Right cardiac atrium (tissue), 5 donors: ENCODE measurements around the gene PPP1R12B. TPM values are rescaled to one million over a fixed set of nuclear protein-coding genes. Genes with fewer than 3 reads are reported as not detected.
"Not testable (repeated sequence)": the region's sequence is repeated elsewhere in the genome, so short reads cannot be mapped to it uniquely, and the experiment has no call there.

Experiments
- ATAC-seq, 2 donors: fragments of 200-7000 bp; cut with Tn5 transposase; one replicate each; pipeline versions ENCODE4 v1.8.0 to v1.9.1; 2020; ENCODE audit warnings: moderate library complexity in 2 of 2, mild to moderate bottlenecking in 1 of 2
- DNase-seq, 3 donors: peaks; one replicate each; pipeline ENCODE4 v3.0.0-alpha.2; 2020
- H3K27ac ChIP-seq: one replicate; pipeline ENCODE4 v1.5.1; 2013; ENCODE audit warnings: mild to moderate bottlenecking, low read length, control low read depth, moderate library complexity
- H3K27me3 ChIP-seq: one replicate; pipeline ENCODE4 v1.6.1; 2013; ENCODE audit not compliant: control insufficient read depth, insufficient read depth
- H3K4me1 ChIP-seq: one replicate; pipeline ENCODE4 v1.6.1; 2013; ENCODE audit warnings: low read length; ENCODE audit not compliant: control insufficient read depth, insufficient read depth
- H3K4me3 ChIP-seq: one replicate; pipeline ENCODE4 v1.5.1; 2013; ENCODE audit warnings: low read length, control low read depth
- H3K9me3 ChIP-seq: one replicate; pipeline ENCODE4 v1.6.1; 2013; ENCODE audit warnings: low read length; ENCODE audit not compliant: control insufficient read depth
- WGBS: extraction: QIAGEN DNeasy Blood & Tissue Kit; methylation state at CpG from one replicate; pipeline ENCODE4 v1.1.7; 2013; 5-methylcytosine and 5-hydroxymethylcytosine counted together
- intact Hi-C, 4 donors: fragments of 100-400 bp; cut with DNase I; formaldehyde crosslinking; loops; one replicate each; pipeline versions ENCODE4 v1.11.0 to v1.14.0; 2022 to 2023
- polyA plus RNA-seq: library from polyadenylated mRNA; stranded (reverse); fragments of 200-250 nt; gene quantifications from one replicate; pipeline ENCODE4 v1.2.3, GENCODE V29; 2013
- total RNA-seq, 4 donors: library from RNA; stranded (reverse); fragmentation: NEBNext Ultra II Directional; extraction: Animal tissue kit (Norgen Biotek cat#: 25700); gene quantifications; one replicate each; pipeline ENCODE4 v1.2.1, GENCODE V29; 2021
- donor health status: healthy with polysubstance abuse.
- donor health status: DM: no; HTN: yes; CAD: no.
- donor health status: DM: no; HTN: no; CAD: no.
- donor health status: DM: no; HTN: yes; CAD: no; lungs with severe emphysema.
- donor health status: DM: yes; HTN: yes; CAD: no.

The PPP1R12B gene
- total and polyA plus RNA-seq, 5 donors, result 182 to 741 (median 592) TPM

DNA sequence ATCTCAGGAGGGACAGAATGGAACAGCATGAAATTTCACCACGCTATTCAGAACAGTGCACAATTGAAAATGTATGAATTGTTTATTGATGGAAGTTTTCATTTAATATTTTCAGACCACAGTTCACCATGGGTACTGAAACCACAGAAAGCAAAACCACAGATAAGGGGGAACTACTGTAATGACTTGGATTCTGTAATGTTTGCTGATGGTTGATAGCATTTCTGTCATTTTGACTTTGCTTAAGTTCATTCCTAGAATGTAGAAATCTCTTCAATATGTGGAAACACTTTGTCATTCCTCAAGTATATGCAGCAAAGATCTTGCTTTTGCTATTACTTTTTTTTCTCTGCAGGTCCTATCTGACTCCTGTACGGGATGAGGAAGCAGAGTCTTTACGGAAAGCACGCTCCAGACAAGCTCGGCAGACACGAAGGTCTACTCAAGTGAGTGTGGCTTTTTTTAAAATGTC lies 139.7 kb downstream of the PPP1R12B start:
- H3K27me3 ChIP-seq, H3K9me3 ChIP-seq, H3K4me3 ChIP-seq, DNase-seq, intact Hi-C loops, H3K4me1 ChIP-seq, H3K27ac ChIP-seq, ATAC-seq: not testable (repeated sequence)
- WGBS, result 77% methylated on average over 6 of the region's 6 CpGs

- DNase-seq, H3K27ac ChIP-seq, H3K27me3 ChIP-seq, intact Hi-C loops, ATAC-seq, H3K9me3 ChIP-seq, H3K4me1 ChIP-seq, H3K4me3 ChIP-seq: not testable (repeated sequence)
Measured at GRCh38 chr1:202489101-202489500, 140.6 kb downstream of the PPP1R12B start.

DNA sequence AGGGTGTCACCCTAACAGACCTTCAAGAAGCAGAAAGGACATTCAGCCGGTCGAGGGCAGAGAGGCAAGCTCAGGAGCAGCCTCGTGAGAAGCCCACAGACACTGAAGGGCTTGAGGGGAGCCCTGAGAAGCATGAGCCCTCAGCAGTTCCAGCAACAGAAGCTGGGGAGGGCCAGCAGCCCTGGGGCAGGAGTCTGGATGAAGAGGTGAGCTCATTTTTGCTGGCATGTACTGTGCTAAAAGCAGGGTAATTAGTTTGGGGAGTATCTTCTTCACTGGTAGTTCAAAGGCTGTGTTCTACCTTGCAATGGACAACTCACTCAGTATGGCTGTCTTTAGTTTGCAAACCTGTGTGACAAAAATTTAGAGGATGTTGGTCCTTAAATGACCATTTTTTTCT lies 144.6 kb downstream of the PPP1R12B start:
- H3K4me3 ChIP-seq, H3K27me3 ChIP-seq, intact Hi-C loops, H3K27ac ChIP-seq, H3K4me1 ChIP-seq, ATAC-seq, H3K9me3 ChIP-seq: not testable (repeated sequence)
- peak in 1 of 3 donors; percentile 12 for DNase-seq
- 67% methylated on average over 3 of the region's 3 CpGs for WGBS

DNA sequence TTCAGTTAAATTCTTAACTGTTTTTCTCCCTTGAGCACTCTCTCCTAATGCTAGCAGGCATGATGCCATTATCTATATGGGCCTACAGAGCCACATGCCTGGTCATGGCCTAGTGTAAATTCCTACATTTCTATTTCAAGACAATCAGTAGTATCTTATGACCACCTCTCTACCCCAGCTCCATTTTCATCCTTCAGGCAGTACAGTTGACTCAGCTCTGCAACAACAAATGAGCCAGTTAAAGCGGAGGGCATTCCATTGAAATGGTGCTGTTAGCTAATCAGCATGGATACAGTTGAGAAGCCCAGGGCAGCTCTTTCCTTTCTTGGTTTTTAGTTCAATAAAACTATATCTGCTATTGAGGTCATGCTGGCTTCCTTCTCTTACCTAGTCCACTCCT lies 150.0 kb downstream of the PPP1R12B start:
- Histone ChIP-seq H3K4me1 (no peaks in the 10 kb centered on the region), H3K9me3 (no peaks in the 10 kb centered on the region), H3K27me3 (no peaks in the 10 kb centered on the region), H3K4me3 (no peak overlapping the region), H3K27ac (no peak overlapping the region)
- intact Hi-C loops, result no loop called here
- ATAC-seq (no peak), DNase-seq (no peak)
- 96% methylated on average over 1 of the region's 1 CpG for WGBS

GRCh38 chr1:202499997-202500396 lies 151.5 kb downstream of the PPP1R12B start:
- intact Hi-C loops, H3K27ac ChIP-seq, H3K9me3 ChIP-seq, H3K4me3 ChIP-seq, H3K27me3 ChIP-seq, H3K4me1 ChIP-seq, DNase-seq, ATAC-seq: not testable (repeated sequence)
- WGBS, result 89% methylated on average over 3 of the region's 3 CpGs

- no peak overlapping the region for H3K27ac ChIP-seq
- no peaks in the 10 kb centered on the region for H3K4me1 ChIP-seq
- DNase-seq, result no peak
- H3K27me3 ChIP-seq, result no peaks in the 10 kb centered on the region
- intact Hi-C loops, result no loop called here
- WGBS, result 42% methylated on average over 2 of the region's 2 CpGs
- no peak overlapping the region for H3K4me3 ChIP-seq
- no peak for ATAC-seq
- H3K9me3 ChIP-seq, result no peaks in the 10 kb centered on the region
Measured at GRCh38 chr1:202501281-202501680, 152.8 kb downstream of the PPP1R12B start.

- Histone ChIP-seq H3K9me3 (no peaks in the 10 kb centered on the region), H3K27me3 (no peaks in the 10 kb centered on the region), H3K4me3 (no peak overlapping the region), H3K4me1 (no peaks in the 10 kb centered on the region), H3K27ac (peak overlapping the region; percentile 37)
- ATAC-seq (peak; percentile 72 to 80), DNase-seq (no peak)
- WGBS, result 32% methylated on average over 4 of the region's 4 CpGs
- intact Hi-C loops, result no loop called here
Measured at GRCh38 chr1:202505356-202505755, 156.9 kb downstream of the PPP1R12B start.

GRCh38 chr1:202505880-202506575 lies 157.5 kb downstream of the PPP1R12B start:
- DNase-seq, result peak; percentile 64 to 87 (median 70)
- intact Hi-C loops, H3K9me3 ChIP-seq, H3K4me1 ChIP-seq, H3K4me3 ChIP-seq, H3K27me3 ChIP-seq: not testable (repeated sequence)
- ATAC-seq, result peak; percentile 75
- peak overlapping the region; percentile 92 for H3K27ac ChIP-seq
- WGBS, result 34% methylated on average over 6 of the region's 6 CpGs

DNA sequence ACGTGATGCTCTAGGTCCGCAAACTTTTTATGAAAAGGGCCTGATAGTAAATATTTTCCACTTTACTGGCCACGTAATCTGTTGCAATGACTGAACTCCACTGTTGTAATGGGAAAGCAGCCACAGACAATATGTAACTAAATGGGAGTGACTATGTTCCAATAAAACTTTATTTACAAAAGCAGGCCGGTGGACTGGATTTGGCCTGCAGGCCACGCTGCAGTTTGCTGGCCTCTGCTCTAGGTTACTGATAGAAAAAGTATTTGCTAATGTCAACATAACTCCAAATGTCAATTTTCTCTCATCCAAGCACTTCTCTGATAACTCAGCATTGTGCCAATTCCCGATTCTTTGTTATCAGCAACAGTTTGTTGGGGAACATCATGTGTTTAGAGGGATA lies 160.4 kb downstream of the PPP1R12B start:
- intact Hi-C loops, H3K27ac ChIP-seq: not testable (repeated sequence)

DNA sequence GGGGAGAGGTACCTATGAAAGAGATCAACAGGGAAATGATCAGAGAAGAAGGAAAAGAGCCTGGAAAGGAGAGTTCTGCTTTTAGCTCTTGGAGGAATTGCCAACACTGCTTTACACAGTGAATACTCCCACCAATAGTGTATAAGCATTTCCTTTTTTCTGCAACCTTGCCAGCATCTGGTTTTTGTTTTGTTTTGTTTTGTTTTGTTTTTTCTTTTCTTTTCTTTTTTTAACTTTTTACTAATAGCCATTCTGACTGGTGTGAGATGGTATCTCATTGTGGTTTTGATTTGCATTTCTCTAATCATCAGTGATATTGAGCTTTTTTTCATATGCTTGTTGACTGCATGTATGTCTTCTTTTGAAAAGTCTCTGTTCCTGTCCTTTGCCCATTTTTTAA lies 165.4 kb downstream of the PPP1R12B start:
- H3K27me3 ChIP-seq, H3K9me3 ChIP-seq, intact Hi-C loops, H3K4me1 ChIP-seq, DNase-seq, ATAC-seq, H3K27ac ChIP-seq, H3K4me3 ChIP-seq: not testable (repeated sequence)

More for the DNA sequence above, 160.4 kb downstream of the PPP1R12B start:
- not testable (repeated sequence) for H3K9me3 ChIP-seq, ATAC-seq, H3K27me3 ChIP-seq, H3K4me1 ChIP-seq, DNase-seq, H3K4me3 ChIP-seq
- 62% methylated on average over 6 of the region's 6 CpGs for WGBS

DNA sequence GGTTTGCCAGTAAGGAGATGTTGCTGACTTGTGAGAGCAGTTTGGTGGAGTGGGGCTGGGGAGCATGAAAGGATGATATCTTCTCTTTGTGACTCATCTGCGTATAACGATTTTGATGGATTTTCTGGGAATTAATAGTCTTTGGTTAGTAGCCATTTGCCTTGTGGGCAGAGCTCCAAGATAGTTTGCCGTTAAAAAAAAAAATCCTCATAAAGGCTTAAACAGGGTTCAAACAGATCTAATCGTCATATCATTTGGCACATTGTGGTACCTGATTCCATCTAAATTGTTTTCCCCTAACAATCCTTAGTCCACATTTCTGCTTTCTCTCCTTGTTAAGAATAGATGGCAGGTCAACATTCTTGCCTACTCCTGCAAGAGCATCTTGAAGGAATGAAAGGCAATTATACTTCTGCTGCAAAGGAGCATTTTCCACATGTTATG lies 168.0 kb downstream of the PPP1R12B start:
- no peak for DNase-seq
- no peak for ATAC-seq
- WGBS, result 47% methylated on average over 4 of the region's 4 CpGs
- Histone ChIP-seq H3K4me3 (no peak overlapping the region), H3K4me1 (peaks cover 5% of the 10 kb centered on the region), H3K9me3 (no peaks in the 10 kb centered on the region), H3K27ac (no peak overlapping the region), H3K27me3 (no peaks in the 10 kb centered on the region)
- intact Hi-C loops, result no loop called here

DNA sequence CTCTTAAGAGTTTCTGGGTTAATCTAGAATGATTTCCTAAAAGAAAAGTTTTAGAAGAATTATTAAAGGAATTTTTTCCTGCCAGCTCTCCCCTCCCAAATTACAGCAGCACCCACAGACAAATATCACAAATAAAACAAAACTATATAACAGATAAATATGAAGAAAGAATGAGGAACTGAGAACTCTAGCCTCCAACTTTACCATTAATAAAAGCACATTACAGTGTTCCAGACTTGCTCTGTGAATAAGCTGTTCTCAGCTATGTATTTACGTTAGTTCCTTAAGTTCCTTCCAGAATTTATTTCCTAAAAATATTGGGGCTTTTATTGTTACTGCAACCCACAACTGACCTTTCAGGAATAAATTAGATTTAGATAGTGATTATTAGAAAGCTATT lies 168.6 kb downstream of the PPP1R12B start:
- DNase-seq, intact Hi-C loops, H3K9me3 ChIP-seq, H3K27me3 ChIP-seq, H3K27ac ChIP-seq, H3K4me3 ChIP-seq, ATAC-seq, H3K4me1 ChIP-seq: not testable (repeated sequence)
- 69% methylated on average over 1 of the region's 1 CpG for WGBS
